Measurements from ENCODE around the gene NTSR2.
"Not testable (repeated sequence)": the region's sequence is repeated elsewhere in the genome, so short reads cannot be mapped to it uniquely, and the experiment has no call there.

NTSR2 gene

DNA sequence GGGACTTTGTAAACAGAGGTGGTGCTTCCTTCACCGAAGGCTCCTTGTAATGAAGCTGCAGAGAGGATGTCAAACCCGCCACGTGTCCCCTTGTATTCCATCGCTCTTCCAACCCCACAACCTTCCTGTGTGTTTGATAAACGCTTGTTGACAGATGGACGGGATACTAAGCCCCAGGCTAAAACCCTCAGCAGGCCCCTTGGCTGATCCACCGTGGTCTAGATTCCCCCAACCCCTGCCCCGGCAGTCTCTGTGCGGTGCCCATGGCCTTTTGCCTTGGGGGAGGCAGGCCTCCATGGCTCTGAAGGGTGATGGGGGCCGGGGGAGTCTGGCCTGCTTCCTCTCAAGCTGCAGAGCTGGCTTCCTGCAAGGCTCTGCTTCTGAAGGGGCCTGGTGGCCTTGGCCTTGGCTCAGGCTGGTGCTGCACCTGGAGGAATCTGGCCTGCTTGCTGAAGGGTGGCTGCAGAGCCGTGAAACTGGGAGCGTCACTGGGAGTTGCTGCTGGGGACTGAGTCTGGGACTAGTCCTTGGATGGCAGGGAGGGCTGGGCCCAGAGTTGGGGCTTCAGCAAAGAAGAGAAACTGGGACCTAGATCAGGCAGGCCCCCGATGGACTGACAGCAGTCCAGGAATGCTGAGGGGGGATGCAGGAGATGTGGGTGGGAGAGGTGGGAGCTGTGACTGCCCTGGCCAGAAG is 9.6 kb upstream of the NTSR2 start:
- no peak for DNase-seq

DNA sequence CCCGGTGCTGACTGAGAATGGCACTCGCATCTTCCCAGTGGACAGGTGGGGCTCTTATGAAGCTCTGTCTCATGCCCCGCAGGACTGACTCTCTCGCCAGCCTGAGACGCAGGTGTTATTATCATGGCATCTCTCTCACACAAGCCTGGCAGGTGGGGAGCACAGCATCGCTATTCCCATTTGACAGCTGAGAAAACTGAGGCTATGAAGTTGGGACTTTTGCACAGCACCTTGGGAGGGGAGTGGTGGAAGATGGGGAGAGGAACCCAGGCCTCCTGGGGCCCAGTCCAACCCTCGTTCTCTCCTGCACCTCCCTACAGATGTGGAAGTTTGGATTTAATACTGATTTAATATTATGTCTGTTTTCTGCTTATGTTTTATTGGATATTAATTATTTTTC is 9.0 kb upstream of the NTSR2 start:
- no peak for DNase-seq

DNA sequence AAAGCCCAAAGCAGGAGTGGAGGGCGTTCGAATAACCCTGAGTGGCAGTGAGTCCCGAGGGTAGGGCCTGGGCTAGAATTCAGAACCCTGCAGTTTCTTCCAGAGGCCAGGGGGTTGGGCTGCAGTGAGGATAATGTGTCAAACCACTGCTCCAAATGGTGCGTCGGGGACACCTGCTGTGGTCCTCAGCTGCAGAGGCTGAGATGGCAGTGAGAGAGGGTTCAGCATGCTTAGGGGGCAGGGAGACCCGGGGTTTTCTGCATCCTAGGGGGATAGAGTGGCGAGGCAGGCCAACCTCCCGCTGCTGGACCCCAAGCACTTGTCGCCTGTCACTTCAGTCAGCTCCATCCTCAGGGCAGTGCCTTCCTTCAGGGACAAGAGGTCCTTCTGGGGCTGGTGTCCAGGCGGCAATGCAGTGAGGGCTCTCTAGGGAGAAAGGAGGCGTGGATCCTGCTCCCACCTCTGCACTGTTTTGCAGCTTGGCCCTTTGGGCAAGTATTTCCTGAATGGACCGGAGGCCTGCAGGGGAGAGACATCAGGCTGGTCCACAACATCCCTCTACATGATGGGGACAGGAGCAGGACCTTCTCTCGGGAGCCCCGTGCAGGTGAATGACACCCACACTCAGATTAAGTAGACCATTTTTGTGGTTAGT is 8.4 kb upstream of the NTSR2 start:
- DNase-seq = no peak

DNA sequence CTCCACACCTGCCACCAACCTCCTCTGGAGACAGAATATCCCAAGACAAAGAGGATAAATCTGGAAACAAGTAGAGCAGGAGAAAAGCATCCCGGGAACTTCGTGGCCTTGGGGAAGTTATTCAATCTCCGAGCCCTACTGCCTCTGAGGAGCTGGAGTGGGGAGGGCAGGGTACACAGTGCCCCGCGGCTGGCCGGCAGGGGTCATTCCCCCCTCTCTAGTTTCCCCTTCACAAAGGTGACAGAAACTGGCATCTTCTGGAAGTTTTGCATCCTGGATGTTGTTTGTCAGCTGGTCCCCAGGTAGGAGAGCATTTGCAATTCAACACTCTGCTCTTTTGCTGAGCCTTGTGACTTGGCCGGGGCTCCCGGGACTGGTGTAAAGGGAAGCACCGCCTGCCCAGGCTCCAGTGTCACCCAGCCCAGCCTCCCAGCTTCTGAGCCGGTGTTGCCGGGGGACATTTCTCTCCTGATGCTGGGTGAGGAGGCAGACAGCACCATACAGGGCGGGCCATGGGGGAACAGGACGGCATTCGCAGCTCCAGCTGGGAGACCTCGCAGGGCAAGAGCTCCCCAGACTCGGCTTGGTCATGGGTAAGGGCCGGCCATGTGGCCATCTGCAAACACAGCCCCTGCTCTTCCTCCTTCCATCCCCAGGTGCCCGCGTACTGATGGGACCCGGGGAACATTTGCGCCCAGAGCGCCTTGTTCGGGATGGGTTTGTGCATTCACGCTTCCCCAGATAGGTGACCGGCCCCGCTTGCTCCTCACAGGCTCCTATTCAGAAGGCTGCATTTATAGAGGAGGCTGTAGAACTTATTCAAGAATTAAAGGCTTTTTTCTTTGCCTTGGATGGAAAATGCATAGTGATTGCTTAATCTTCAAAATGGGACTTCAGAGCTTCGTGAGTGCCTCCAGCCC is 7.4 kb upstream of the NTSR2 start:
- DNase-seq = no peak

DNA sequence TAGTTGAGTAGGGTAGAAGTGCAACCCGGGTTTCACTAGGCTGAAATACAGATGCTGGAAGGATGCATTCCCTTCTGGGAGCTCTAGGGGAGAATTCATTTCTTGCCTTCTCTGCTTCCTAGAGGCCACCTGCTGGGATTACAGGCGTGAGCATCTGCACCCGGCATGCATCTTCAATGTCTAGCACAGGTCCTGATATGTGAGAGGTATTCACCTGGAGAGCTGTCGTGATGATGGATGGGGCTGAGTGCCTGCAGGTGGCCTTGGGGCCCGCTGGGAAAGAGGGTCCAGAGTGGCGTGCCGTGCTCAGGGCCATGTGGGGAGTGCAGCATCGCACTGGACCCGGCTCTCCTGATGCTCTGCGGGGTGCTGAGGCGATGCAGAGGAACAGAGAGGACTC is 6.6 kb upstream of the NTSR2 start:
- DNase-seq = no peak

DNA sequence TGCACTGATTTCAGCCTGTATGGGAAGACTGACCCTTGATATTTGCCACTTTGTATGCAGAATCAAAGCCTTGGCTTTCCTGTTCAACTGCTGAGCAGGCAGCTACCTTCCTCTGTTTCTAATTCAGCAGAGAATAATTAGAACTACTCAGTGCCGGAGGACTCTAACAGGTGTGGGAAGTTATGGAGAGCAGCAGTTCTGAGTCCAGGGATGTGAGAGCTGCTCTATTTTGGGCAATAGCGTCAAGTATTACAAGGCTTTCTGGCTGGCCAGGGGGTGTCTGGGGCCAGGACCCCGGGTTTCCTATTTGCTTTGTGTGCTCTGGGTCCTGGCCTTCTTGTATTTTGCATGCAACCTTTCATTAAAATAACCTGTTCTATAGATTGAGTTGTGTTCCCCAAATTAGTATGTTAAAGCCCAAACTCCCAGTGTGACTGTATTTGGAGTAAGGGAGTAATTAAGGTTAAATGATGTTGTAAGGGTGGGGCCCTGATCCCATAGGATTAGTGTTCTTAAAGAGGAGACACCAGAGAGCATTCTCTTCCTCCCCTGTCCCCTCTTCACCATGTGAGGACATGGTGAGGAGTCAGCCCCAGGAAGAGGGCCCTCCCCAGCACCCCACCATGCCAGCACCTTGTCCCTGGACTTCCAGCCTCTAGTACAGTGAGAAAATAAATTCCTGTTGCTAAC is 5.6 kb upstream of the NTSR2 start:
- no peak for DNase-seq

DNA sequence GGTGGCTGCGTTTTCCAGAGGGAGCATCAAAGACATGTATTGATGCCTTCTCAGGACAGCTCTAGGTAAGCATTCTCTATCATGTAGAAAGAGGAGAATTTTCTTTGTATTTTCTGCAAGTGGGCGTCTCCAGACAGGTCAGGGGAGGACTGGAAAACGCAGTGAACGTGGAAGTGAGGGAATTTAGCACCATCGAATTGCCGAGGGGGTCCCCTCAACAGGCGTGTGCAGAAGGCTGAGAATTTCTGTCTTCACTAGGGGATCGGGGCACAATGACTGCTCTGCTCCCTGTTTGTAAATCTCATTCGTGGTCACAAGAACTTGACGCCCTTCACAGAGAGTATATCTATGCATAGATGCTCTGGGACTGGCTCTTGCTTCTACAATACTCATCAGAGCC is 5.0 kb upstream of the NTSR2 start:
- DNase-seq = no peak

DNA sequence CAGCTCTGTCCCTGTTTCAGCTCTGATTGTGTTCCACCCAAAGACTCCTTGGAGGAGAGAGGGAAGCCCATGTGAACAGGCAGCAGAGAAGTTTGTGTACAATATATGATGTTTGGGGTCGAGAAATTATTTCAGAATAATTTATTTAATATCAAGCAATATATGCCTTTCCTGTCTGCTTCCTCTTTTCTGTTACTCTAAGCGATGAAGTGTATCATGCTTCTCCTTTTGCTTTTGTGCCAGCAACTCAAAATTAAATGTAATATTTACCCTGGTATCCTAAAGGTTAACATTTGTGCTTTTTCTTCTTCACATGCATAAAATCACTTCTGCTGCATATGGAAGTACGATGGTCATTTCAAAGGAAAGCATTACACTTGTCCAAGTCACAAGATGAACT is 2.4 kb upstream of the NTSR2 start:
- DNase-seq = no peak

DNA sequence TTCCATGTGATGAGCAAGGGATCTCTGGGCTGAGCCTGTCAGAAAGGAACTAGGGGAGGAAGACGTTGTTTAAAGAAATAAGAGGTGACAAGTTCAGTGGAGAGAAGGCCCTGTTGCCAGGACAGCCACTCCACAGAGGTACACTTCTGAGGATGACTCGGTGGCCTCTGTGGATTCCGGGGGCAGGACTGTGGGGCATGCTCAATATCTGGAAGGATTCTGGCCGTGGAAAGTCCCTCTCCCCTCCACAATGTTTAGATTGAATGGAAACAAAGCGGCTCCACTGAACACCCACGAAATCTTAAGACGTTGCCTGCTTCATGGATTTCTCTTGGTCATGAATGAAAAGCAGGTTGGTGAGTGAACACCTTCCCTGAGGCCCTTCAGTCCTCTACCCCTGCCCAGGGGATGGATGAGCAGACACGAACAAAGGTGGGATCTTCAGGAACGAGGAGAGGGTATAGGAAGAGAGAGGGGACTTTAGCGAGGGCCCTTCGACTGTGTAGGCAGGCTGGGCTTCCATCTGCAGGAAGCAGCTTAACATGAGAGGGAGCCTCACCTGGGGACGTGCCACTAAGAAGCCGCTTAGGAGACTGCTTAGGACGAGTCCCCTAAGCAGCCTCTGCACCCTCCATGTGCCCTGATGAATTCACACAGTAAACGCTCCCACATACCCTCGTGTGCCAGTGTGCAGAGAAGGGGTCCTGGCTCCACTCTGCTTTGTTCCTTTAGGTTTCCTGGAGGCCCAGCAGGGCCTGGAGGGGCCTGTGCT is 1.9 kb downstream of the NTSR2 start:
- DNase-seq = no peak

DNA sequence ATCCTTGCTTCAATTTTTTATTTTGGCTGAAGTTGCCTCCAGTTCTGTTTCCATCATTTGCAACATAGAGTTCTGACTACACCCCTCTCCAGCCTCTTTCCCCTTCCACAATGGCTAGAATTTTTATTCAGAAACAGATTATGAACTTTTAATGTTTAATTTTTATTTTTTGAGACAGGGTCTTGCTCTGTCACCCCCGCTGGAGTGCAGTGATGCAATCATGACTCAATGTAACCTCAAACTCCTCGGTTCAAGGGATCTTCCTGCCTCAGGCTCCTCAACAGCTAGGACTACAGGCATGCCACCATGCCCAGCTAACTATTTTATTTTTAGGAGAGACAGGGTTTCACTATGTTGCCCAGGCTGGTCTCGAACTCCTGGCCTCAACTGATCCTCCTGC is 2.8 kb downstream of the NTSR2 start:
- no peak for DNase-seq

DNA sequence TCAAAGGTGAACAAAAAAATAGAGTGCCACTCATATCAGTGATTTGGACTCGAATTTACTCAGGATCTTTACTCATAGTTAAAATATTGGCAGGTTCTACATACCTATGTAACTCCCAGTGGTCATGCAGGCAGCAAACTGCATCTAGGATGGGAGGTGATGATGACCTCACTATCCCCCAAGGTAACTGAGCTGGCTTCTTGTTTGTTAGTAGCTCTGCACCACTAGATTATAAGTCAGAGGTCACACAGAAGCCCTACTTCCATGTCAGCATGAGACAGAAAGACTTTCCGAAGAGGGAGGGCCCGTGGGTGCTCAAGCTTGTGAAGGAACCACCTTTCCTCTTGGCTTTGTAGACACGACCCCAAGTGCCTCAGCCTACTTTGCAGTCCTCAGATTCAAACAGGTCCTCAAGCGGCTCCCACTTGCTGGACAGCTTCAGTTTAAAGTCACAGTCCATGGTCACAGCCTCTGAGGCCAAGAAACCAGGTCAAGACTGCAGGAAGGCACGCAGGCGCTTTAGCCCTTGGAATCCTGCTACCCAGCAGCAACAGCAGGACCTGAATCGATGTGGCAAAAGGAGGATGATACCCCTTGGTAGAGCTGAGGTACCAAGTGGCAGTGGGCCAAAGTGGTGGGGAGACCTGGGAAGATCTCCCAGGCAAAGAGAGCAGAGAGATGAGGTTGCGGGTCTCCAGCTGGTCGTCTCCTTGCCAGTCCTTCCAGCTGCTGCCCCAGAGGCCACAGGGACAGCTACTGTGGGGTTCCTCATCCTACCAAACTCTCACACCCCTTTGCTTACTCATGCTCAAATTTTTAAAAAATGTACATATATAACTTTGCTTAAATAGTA is 4.3 kb downstream of the NTSR2 start:
- no peak for DNase-seq

DNA sequence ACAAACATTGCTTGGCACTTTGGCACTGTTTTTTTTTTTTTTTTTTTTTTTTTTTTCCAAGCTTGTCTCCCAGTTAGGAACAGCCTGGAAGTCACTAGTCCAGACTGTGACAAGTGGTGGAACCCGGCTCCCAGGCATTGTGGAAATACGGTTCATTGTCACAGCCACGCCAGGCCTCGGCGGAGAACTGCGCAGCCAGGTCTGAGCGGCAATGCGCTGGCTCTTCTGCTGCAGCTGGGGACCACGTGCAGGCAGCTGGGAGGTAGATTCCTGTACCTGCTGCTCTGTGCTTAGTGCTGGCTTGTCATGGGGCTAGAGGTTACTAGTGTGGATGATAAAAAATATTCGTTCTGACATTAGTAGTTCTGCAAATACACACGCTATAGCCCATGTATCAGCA is 5.0 kb downstream of the NTSR2 start:
- no peak for DNase-seq

DNA sequence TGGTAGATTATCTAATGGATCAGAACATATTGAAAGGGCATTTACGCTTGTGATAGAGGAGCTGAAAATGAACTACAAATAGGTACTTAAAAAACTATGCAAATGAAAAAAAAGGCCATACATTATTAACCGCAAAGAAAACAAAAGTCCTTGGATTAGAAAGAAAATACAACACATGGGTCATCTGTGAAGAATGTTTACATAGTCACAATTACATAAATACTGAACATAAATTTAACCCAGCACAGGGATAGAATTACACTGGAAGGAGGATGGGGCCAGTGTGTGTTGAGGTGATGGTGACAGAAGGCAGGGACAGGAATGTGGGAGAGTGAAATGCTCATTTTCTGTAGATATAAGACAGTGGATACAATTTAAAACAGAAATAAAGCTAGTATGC is 6.6 kb downstream of the NTSR2 start:
- DNase-seq = no peak

DNA sequence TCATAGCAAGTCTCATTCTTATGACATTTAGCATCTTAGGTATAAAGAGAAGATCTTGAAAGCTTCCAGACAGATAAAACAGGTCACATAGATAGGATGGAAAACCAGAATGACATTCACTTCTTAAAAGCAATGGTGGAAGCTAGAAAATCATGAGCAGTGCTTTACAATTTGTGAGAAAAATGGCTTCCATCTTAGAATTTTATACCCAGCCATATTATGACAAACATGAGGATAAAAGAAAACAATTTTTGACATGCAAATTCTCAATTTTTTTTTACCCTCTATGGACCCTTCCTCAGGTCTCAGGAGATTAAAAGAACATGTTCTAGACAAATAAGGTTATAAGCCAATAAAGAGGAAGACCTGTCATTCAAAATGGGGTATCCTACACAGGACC is 7.1 kb downstream of the NTSR2 start:
- DNase-seq = no peak

DNA sequence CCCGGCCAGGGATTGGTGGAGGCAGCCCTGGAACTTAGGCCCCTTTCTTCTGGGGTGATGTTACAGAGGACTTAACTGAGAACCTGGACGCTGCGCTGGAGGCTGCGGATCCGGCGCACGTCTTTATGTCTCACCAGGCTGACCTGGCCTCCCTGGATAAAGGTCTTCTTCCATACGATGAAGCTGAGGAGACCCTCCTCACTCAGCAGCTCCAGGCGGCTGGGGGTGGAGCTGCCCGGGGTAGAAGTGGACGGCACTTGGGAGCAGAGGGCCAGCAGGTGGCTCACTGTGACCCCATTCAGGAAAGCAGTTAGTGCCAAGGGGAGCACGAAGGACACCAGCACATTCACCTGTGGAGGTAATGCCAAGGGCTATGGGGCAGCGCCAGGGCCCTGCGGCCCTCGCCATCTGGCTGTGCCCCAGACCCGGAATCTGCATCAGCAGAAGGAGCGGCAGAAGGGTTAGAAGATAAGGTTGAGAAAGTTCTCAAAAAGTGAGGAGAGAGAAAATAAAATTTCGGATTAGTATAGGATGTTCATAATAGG is 8.0 kb downstream of the NTSR2 start:
- DNase-seq = no peak

DNA sequence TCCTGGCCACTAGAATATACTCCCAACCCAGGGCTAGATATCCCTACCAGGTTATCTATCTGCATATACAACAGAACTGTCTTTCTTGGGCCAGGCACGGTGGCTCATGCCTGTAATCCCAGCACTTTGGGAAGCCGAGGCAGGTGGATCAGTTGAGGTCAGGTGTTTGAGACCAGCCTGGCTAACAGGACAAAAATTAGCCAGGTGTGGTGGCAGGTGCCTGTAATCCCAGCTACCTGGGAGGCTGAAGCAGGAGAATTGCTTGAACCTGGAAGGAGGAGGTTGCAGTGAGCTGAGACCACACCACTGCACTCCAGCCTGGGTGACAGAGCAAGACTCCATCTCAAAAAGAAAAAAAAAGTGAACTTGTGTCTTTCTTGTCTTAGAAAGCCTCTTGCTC is 9.6 kb downstream of the NTSR2 start:
- DNase-seq = not testable (repeated sequence)

DNA sequence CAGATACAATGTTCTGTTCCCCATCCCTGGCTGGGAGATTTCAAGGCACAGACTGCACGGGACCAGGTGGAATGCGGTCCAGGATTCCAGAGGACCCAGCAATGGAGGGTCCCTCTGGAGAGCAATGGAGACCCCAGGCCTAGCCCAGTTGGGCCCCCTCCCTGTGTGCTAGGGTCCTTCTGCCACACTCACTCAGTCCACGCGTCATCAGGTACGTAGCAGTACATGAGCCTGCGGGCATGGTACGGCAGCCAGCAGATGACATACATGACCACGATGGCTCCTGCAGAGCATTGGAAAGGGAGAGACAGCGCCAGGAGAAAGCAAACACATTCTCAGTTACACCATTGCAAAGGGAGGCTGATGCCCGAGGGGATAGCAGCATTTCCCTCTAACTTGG is 10.1 kb downstream of the NTSR2 start:
- no peak for DNase-seq

DNA sequence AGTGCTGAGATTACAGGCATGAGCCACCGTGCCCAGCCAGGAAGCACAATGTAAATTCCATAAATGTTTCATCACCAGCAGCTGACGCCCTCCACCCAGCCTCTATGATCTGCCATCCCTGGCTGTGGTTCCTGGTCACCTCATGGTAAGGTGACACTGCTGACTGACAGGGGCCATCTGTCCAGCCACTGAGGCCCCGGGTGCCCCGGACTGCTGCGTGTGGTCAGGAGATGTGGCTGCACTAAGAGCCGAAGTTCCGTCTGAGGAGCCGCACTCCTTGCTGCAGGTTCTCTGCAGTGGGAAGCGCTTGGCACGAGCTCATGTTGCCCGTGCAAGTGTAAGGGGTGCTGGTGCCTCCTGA is 10.9 kb downstream of the NTSR2 start:
- DNase-seq = no peak

DNA sequence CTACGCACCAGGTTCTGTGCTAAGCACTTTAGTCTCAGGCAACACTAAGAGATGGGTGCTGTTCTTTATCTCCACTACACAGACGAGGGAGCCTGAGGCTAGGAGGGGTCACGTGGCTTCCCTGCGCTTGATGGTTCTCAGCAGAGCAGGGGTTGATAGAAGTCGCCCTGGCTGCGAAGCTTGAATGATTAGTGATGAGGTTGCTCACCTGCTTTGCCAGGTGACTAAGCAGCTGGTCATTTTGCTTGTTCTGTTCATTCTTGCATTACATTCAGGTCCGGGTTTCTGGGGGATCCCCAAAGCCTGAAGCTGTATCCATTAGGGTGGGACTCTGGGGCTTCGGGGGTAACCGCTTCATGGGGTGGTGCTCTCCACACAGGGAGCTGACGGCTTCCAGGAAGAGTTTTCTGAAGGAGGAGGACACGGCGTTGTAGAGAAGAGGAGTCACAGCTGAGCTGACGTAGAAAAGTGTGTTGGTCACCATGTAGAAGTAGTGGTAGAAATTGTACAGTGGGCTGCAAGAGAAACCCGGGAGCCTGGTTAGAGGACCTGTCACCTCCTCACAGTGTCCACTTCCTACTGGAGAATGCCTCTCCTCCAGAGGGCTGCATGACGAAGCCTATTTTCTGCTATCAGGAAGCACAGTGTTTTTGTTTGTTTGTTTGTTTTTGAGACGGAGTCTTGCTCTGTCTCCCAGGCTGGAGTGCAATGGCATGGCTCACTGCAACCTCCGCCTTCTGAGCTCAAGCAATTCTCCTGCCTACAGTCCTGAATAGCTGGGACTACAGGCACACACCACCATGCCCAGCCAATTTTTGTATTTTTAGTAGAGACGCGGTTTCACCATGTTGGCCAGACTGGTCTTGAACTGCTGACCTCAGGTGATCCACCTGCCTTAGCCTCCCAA is 11.5 kb downstream of the NTSR2 start:
- DNase-seq = no peak

DNA sequence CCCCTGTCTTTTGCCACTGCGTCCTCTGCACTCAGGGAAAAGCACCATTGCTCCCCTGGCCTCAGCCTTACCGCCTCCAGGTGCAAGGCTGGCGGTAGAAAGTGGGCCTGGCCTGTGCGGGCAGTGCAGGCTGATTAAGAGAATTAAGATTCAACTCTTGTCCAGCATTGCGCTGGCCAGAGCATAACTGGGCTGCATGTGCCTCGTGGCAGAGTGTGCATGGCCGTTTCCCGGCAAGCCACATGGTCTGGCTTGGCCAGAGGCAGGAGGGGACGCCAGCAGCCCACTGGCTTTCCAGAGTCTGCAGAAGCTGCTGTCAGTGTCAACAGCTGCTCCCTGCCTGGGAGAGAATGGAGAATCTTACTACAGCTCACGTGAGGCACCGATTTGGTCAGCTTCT is 12.3 kb downstream of the NTSR2 start:
- no peak for DNase-seq
